ENCODE results near the gene JUP. TPM values are rescaled to one million over a fixed set of nuclear protein-coding genes. Genes with fewer than 3 reads are reported as not detected.
A peak's percentile ranks its signal among the peaks of the same experiment; 100 is the strongest.

The JUP gene
- total RNA-seq, 4 donors from 2014 or later, result 24.5 to 56.6 (median 46.4) TPM

DNA sequence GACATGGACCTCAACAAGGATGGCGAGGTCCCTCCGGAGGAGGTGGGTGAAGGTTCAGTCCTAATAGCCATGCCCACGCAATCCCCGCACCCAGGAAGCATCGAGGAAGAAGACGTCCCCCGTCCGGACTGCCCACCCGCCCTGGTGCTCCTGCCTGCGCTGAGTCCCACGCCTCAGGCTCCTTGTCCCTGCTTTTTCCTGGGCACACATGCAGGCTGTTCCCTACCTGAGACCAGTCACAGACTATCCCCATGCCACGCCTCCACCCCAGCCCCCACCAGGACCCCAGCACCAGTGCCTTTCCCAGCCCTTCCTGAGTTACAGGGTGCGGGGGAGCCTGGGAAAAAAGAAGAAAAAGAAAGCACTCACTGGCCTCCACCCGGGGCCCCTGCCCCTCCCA lies 35.3 kb upstream of the JUP start:
- Histone ChIP-seq H3K27me3 (no peaks in the 10 kb centered on the region), H3K9me3 (no peaks in the 10 kb centered on the region), H3K27ac (replicated peaks in 1 of 4) (no peak overlapping the region), H3K36me3 (peaks cover 15 to 34% (median 26%) of the 10 kb centered on the region in 4 donors), H3K4me1 (no peaks in the 10 kb centered on the region), H3K4me3 (no peak overlapping the region)
- no peak for TF ChIP-seq EP300 (IDR thresholded peaks at IDR 0.05)
- TF ChIP-seq POLR2AphosphoS5 (IDR thresholded peaks at IDR 0.05), result no peak
- no peak for TF ChIP-seq POLR2A (IDR thresholded peaks at IDR 0.05; ENCODE audit: low read depth)
- TF ChIP-seq, protein P1, sequence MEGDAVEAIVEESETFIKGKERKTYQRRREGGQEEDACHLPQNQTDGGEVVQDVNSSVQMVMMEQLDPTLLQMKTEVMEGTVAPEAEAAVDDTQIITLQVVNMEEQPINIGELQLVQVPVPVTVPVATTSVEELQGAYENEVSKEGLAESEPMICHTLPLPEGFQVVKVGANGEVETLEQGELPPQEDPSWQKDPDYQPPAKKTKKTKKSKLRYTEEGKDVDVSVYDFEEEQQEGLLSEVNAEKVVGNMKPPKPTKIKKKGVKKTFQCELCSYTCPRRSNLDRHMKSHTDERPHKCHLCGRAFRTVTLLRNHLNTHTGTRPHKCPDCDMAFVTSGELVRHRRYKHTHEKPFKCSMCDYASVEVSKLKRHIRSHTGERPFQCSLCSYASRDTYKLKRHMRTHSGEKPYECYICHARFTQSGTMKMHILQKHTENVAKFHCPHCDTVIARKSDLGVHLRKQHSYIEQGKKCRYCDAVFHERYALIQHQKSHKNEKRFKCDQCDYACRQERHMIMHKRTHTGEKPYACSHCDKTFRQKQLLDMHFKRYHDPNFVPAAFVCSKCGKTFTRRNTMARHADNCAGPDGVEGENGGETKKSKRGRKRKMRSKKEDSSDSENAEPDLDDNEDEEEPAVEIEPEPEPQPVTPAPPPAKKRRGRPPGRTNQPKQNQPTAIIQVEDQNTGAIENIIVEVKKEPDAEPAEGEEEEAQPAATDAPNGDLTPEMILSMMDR (IDR thresholded peaks at IDR 0.05), result no peak
- intact Hi-C loops (cut with DNase I), result no loop called here
- DNase-seq (ENCODE audit: extremely low spot score), result no peak
- 86% methylated on average over 10 of the region's 14 CpGs for WGBS

- Histone ChIP-seq H3K27me3 (no peaks in the 10 kb centered on the region), H3K27ac (replicated peaks in 1 of 4) (no peak overlapping the region), H3K9me3 (no peaks in the 10 kb centered on the region), H3K36me3 (peaks cover 0 to 9% (median 4%) of the 10 kb centered on the region in 4 donors), H3K4me1 (peaks cover under 1 to 14% (median 11%) of the 10 kb centered on the region in 4 donors), H3K4me3 (no peak overlapping the region)
- TF ChIP-seq POLR2A (IDR thresholded peaks at IDR 0.05; ENCODE audit: low read depth) (no peak), POLR2AphosphoS5 (IDR thresholded peaks at IDR 0.05) (no peak), EP300 (IDR thresholded peaks at IDR 0.05) (no peak)
- TF ChIP-seq, protein P1 (IDR thresholded peaks at IDR 0.05), result no peak
- DNase-seq (ENCODE audit: extremely low spot score), result no peak
- intact Hi-C loops (cut with DNase I), result no loop called here
- 99% methylated on average over 20 of the region's 20 CpGs for WGBS
Observed at GRCh38 chr17:41818024-41818423, 31.5 kb upstream of the JUP start.

DNA sequence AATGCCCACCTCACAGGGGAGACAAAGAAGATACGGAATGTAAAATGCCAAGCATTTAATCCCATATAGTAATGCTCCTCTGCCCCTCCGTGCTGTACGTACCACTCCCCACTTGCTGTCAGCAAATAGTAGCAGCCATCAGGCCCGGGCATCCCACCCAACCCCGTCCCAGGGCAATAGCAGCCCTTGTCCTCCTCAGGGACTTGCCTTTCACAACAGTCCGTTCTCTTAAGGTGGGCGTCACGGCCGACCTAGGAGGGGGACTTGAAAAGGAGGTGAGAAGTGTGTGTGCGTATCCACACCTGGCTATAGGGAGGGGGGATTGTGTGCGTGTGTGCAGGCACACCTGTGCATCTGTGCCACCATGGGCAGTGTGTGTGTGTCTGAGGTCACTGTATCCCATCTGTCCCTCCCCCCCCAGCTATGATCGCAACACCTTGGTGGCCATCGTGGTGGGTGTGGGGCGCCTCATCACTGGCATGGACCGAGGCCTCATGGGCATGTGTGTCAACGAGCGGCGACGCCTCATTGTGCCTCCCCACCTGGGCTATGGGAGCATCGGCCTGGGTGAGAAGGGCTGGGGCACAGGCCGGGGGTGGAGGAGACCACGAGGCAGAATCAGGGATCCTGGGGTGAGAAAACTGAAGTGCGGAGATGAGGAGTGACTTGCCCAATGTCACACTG lies 30.3 kb upstream of the JUP start:
- peaks cover 0 to 9% (median 4%) of the 10 kb centered on the region in 4 donors for H3K36me3 ChIP-seq
- peaks cover 7 to 26% (median 23%) of the 10 kb centered on the region in 4 donors for H3K4me1 ChIP-seq
- no peaks in the 10 kb centered on the region for H3K9me3 ChIP-seq
- TF ChIP-seq POLR2AphosphoS5 (IDR thresholded peaks at IDR 0.05) (no peak), POLR2A (IDR thresholded peaks at IDR 0.05; ENCODE audit: low read depth) (no peak), EP300 (IDR thresholded peaks at IDR 0.05) (no peak)
- TF ChIP-seq, protein P1 (IDR thresholded peaks at IDR 0.05), result no peak
- no peak overlapping the region for H3K4me3 ChIP-seq
- DNase-seq (ENCODE audit: extremely low spot score), result no peak
- intact Hi-C loops (cut with DNase I), result no loop called here
- no peaks in the 10 kb centered on the region for H3K27me3 ChIP-seq
- WGBS, result 95% methylated on average over 23 of the region's 23 CpGs
- H3K27ac ChIP-seq (replicated peaks in 1 of 4), result no peak overlapping the region

DNA sequence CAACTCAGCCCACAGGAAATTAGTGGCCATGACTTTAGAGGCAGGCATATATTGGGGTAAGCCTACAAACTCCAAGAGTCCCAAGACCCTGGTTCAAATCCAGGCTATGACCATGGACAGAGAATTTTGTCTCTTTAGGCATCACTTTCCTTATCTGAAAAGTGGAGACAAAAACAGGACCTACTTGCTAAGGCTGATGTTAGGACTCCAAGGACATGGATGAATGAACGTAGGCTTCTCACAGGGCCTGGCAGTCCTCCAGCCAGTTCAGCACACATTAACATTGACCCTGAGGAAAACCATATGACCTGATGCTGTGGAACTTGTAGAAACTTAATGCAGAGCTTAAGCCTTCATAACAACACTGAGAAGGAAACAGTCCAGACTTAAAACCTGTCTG lies 27.7 kb upstream of the JUP start:
- intact Hi-C loops (cut with DNase I), result loop anchor here (5.0 kb wide), 1 partner anchor 53 kb away; the partner anchor contains the start of gene KLHL11
- Histone ChIP-seq H3K4me1 (peaks cover 21 to 48% (median 44%) of the 10 kb centered on the region in 4 donors), H3K36me3 (peaks cover 0 to 9% (median 4%) of the 10 kb centered on the region in 4 donors), H3K9me3 (no peaks in the 10 kb centered on the region), H3K27ac (replicated peaks in 1 of 4) (peak overlapping the region in 1 of 4 donors; percentile 14), H3K4me3 (no peak overlapping the region), H3K27me3 (no peaks in the 10 kb centered on the region)
- TF ChIP-seq, protein P1 (IDR thresholded peaks at IDR 0.05), result no peak
- no peak for TF ChIP-seq POLR2AphosphoS5 (IDR thresholded peaks at IDR 0.05)
- TF ChIP-seq POLR2A (IDR thresholded peaks at IDR 0.05; ENCODE audit: low read depth), result no peak
- no peak for TF ChIP-seq EP300 (IDR thresholded peaks at IDR 0.05)
- 25% methylated on average over 1 of the region's 1 CpG for whole genome bisulfite sequencing
- no peak for DNase-seq (ENCODE audit: extremely low spot score)
